OCI-LY7 (cell line): ENCODE results near the gene MACO1.

Source experiments
- EZH2phosphoT487 ChIP-seq: fragments of 200-600 bp; sonication (generic); IDR thresholded peaks from 2 replicates; pipeline ENCODE4 v1.6.1; 2018; ENCODE audit warnings: low read depth, borderline replicate concordance, mild to moderate bottlenecking, mixed run types, antibody characterized with exemption, low read length, moderate library complexity, mixed read lengths
- TF ChIP-seq, protein P1 (sequence below): fragments of 200-600 bp; sonication (generic); conservative IDR thresholded peaks from 2 replicates; pipeline ENCODE4 v1.5.1; 2014; ENCODE audit warnings: mild to moderate bottlenecking, antibody characterized with exemption, low read length, moderate library complexity, mixed read lengths

DNA sequence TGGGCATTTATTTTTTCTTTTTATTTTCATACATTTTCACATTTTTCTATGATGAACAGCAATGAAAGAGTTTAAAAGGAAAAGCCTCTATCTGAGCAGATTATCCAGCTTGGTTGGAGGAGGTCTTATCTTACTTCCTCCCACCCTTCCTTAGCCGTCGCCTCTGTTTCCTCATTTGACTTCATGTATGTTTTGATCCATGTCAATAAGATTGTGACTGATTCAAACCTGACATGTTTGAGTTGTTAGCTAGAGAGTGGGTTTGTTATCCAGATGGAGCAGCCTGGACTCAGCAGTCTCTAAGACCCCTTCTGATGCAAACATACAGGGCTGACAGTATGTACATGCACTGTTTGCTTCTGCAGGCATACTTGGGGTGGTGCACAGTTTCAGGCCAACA, 31.2 kb downstream of the MACO1 start:
- TF ChIP-seq, protein P1, sequence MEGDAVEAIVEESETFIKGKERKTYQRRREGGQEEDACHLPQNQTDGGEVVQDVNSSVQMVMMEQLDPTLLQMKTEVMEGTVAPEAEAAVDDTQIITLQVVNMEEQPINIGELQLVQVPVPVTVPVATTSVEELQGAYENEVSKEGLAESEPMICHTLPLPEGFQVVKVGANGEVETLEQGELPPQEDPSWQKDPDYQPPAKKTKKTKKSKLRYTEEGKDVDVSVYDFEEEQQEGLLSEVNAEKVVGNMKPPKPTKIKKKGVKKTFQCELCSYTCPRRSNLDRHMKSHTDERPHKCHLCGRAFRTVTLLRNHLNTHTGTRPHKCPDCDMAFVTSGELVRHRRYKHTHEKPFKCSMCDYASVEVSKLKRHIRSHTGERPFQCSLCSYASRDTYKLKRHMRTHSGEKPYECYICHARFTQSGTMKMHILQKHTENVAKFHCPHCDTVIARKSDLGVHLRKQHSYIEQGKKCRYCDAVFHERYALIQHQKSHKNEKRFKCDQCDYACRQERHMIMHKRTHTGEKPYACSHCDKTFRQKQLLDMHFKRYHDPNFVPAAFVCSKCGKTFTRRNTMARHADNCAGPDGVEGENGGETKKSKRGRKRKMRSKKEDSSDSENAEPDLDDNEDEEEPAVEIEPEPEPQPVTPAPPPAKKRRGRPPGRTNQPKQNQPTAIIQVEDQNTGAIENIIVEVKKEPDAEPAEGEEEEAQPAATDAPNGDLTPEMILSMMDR, result no peak
- TF ChIP-seq EZH2phosphoT487, result no peak
